ENCODE measurements around the gene RRAGD. TPM values are rescaled to one million over a fixed set of nuclear protein-coding genes. Genes with fewer than 3 reads are reported as not detected.
"Not testable (repeated sequence)": the region's sequence is repeated elsewhere in the genome, so short reads cannot be mapped to it uniquely, and the experiment has no call there.

RRAGD gene
- total RNA-seq, 1 donor: 6.8 TPM

- H3K27me3 ChIP-seq (ENCODE audit: insufficient read depth, low read length): no peaks in the 10 kb centered on the region
- no peaks in the 10 kb centered on the region for H3K9me3 ChIP-seq (ENCODE audit: low read depth, low read length)
- peaks cover 10% of the 10 kb centered on the region for H3K4me1 ChIP-seq (ENCODE audit: insufficient read depth, low read length)
- no peak overlapping the region for H3K4me3 ChIP-seq (ENCODE audit: low read length)
Measured at GRCh38 chr6:89398762-89399525, 13.1 kb downstream of the RRAGD start.

- H3K4me3 ChIP-seq (ENCODE audit: low read length); H3K9me3 ChIP-seq (ENCODE audit: low read depth, low read length); H3K27me3 ChIP-seq (ENCODE audit: insufficient read depth, low read length): not testable (repeated sequence)
- peaks cover 10% of the 10 kb centered on the region for H3K4me1 ChIP-seq (ENCODE audit: insufficient read depth, low read length)
Measured at GRCh38 chr6:89397884-89398283, 14.2 kb downstream of the RRAGD start.

GRCh38 chr6:89393659-89394058 lies 18.4 kb downstream of the RRAGD start:
- Histone ChIP-seq H3K9me3 (ENCODE audit: low read depth, low read length) (no peaks in the 10 kb centered on the region), H3K27me3 (ENCODE audit: insufficient read depth, low read length) (no peaks in the 10 kb centered on the region), H3K4me3 (ENCODE audit: low read length) (no peak overlapping the region), H3K4me1 (ENCODE audit: insufficient read depth, low read length) (no peaks in the 10 kb centered on the region)

GRCh38 chr6:89392823-89393222 lies 19.2 kb downstream of the RRAGD start:
- Histone ChIP-seq H3K4me3 (ENCODE audit: low read length) (no peak overlapping the region), H3K4me1 (ENCODE audit: insufficient read depth, low read length) (peaks cover 3% of the 10 kb centered on the region), H3K9me3 (ENCODE audit: low read depth, low read length) (no peaks in the 10 kb centered on the region), H3K27me3 (ENCODE audit: insufficient read depth, low read length) (no peaks in the 10 kb centered on the region)

- Histone ChIP-seq H3K4me3 (ENCODE audit: low read length) (no peak overlapping the region), H3K4me1 (ENCODE audit: insufficient read depth, low read length) (peaks cover 10% of the 10 kb centered on the region), H3K9me3 (ENCODE audit: low read depth, low read length) (no peaks in the 10 kb centered on the region), H3K27me3 (ENCODE audit: insufficient read depth, low read length) (no peaks in the 10 kb centered on the region)
Measured at GRCh38 chr6:89388846-89389245, 23.2 kb downstream of the RRAGD start.

GRCh38 chr6:89387516-89388201 lies 24.4 kb downstream of the RRAGD start:
- Histone ChIP-seq H3K4me3 (ENCODE audit: low read length) (no peak overlapping the region), H3K27me3 (ENCODE audit: insufficient read depth, low read length) (no peaks in the 10 kb centered on the region), H3K9me3 (ENCODE audit: low read depth, low read length) (no peaks in the 10 kb centered on the region), H3K4me1 (ENCODE audit: insufficient read depth, low read length) (peaks cover 11% of the 10 kb centered on the region)

GRCh38 chr6:89386917-89387491 lies 25.1 kb downstream of the RRAGD start:
- H3K4me1 ChIP-seq (ENCODE audit: insufficient read depth, low read length): peaks cover 11% of the 10 kb centered on the region
- H3K4me3 ChIP-seq (ENCODE audit: low read length): no peak overlapping the region
- H3K27me3 ChIP-seq (ENCODE audit: insufficient read depth, low read length): no peaks in the 10 kb centered on the region
- H3K9me3 ChIP-seq (ENCODE audit: low read depth, low read length): no peaks in the 10 kb centered on the region

- Histone ChIP-seq H3K27me3 (ENCODE audit: insufficient read depth, low read length) (no peaks in the 10 kb centered on the region), H3K4me3 (ENCODE audit: low read length) (no peak overlapping the region), H3K4me1 (ENCODE audit: insufficient read depth, low read length) (peaks cover 15% of the 10 kb centered on the region)
Measured at GRCh38 chr6:89385846-89386245, 26.2 kb downstream of the RRAGD start.

GRCh38 chr6:89385156-89385667 lies 26.9 kb downstream of the RRAGD start:
- H3K4me1 ChIP-seq (ENCODE audit: insufficient read depth, low read length): peaks cover 19% of the 10 kb centered on the region
- H3K9me3 ChIP-seq (ENCODE audit: low read depth, low read length): no peaks in the 10 kb centered on the region
- H3K4me3 ChIP-seq (ENCODE audit: low read length): no peak overlapping the region
- no peaks in the 10 kb centered on the region for H3K27me3 ChIP-seq (ENCODE audit: insufficient read depth, low read length)

More at GRCh38 chr6:89385846-89386245, 26.2 kb downstream of the RRAGD start:
- no peaks in the 10 kb centered on the region for H3K9me3 ChIP-seq (ENCODE audit: low read depth, low read length)

- no peaks in the 10 kb centered on the region for H3K27me3 ChIP-seq (ENCODE audit: insufficient read depth, low read length)
- no peaks in the 10 kb centered on the region for H3K9me3 ChIP-seq (ENCODE audit: low read depth, low read length)
- H3K4me1 ChIP-seq (ENCODE audit: insufficient read depth, low read length): peaks cover 40% of the 10 kb centered on the region
- H3K4me3 ChIP-seq (ENCODE audit: low read length): no peak overlapping the region
Measured at GRCh38 chr6:89381031-89381430, 31.0 kb downstream of the RRAGD start.

GRCh38 chr6:89379281-89379680 lies 32.8 kb downstream of the RRAGD start:
- peaks cover 48% of the 10 kb centered on the region for H3K4me1 ChIP-seq (ENCODE audit: insufficient read depth, low read length)
- no peaks in the 10 kb centered on the region for H3K27me3 ChIP-seq (ENCODE audit: insufficient read depth, low read length)
- no peak overlapping the region for H3K4me3 ChIP-seq (ENCODE audit: low read length)
- no peaks in the 10 kb centered on the region for H3K9me3 ChIP-seq (ENCODE audit: low read depth, low read length)

GRCh38 chr6:89378628-89379027 lies 33.4 kb downstream of the RRAGD start:
- Histone ChIP-seq H3K4me1 (ENCODE audit: insufficient read depth, low read length) (peaks cover 45% of the 10 kb centered on the region), H3K27me3 (ENCODE audit: insufficient read depth, low read length) (no peaks in the 10 kb centered on the region), H3K4me3 (ENCODE audit: low read length) (no peak overlapping the region), H3K9me3 (ENCODE audit: low read depth, low read length) (no peaks in the 10 kb centered on the region)

- H3K9me3 ChIP-seq (ENCODE audit: low read depth, low read length): no peaks in the 10 kb centered on the region
- no peaks in the 10 kb centered on the region for H3K27me3 ChIP-seq (ENCODE audit: insufficient read depth, low read length)
- peaks cover 53% of the 10 kb centered on the region for H3K4me1 ChIP-seq (ENCODE audit: insufficient read depth, low read length)
- H3K4me3 ChIP-seq (ENCODE audit: low read length): no peak overlapping the region
Measured at GRCh38 chr6:89375427-89376267, 36.4 kb downstream of the RRAGD start.

- H3K4me1 ChIP-seq (ENCODE audit: insufficient read depth, low read length): peaks cover 30% of the 10 kb centered on the region
- H3K4me3 ChIP-seq (ENCODE audit: low read length): no peak overlapping the region
- H3K9me3 ChIP-seq (ENCODE audit: low read depth, low read length): no peaks in the 10 kb centered on the region
- H3K27me3 ChIP-seq (ENCODE audit: insufficient read depth, low read length): no peaks in the 10 kb centered on the region
Measured at GRCh38 chr6:89372506-89372901, 39.6 kb downstream of the RRAGD start.
